Upper lobe of right lung (tissue), 1 donor: ENCODE data around the gene CCSER1. TPM values are rescaled to one million over a fixed set of nuclear protein-coding genes. Genes with fewer than 3 reads are reported as not detected.

Source experiments
- ATAC-seq: fragments of 200-7000 bp; cut with Tn5 transposase; one replicate; pipeline ENCODE4 v1.9.1; 2020; ENCODE audit warnings: mild to moderate bottlenecking, moderate library complexity
- DNase-seq: peaks from one replicate; pipeline ENCODE4 v3.0.0-alpha.2; 2020
- H3K27ac ChIP-seq: fragments of 200-600 bp; one replicate; pipeline ENCODE4 v1.8.0; 2022
- H3K27me3 ChIP-seq: fragments of 200-600 bp; one replicate; pipeline ENCODE4 v1.8.0; 2022; ENCODE audit warnings: mild to moderate bottlenecking
- H3K36me3 ChIP-seq: fragments of 200-600 bp; one replicate; pipeline ENCODE4 v1.8.0; 2022
- H3K4me1 ChIP-seq: fragments of 200-600 bp; one replicate; pipeline ENCODE4 v1.8.0; 2022
- H3K4me3 ChIP-seq: fragments of 200-600 bp; one replicate; pipeline ENCODE4 v1.8.0; 2022; ENCODE audit warnings: mild to moderate bottlenecking
- H3K9me3 ChIP-seq: fragments of 200-600 bp; one replicate; pipeline ENCODE4 v1.8.0; 2022
- intact Hi-C: fragments of 100-400 bp; cut with DNase I; formaldehyde crosslinking; loops from one replicate; pipeline ENCODE4 v1.11.0; 2022
- total RNA-seq: library from RNA; stranded (reverse); fragmentation: NEBNext Ultra II Directional; extraction: Animal tissue kit (Norgen Biotek cat#: 25700); gene quantifications from one replicate; pipeline ENCODE4 v1.2.1, GENCODE V29; 2021
- TF ChIP-seq, protein P1 (sequence below): fragments of 200-600 bp; IDR thresholded peaks from one replicate; pipeline ENCODE4 v1.8.0; 2022; ENCODE audit warnings: antibody characterized with exemption
- donor health status: DM: no; HTN: yes; CAD: no; lungs with severe emphysema.

CCSER1 gene
- total RNA-seq, 1 donor from 2014 or later: 7.4 TPM

DNA sequence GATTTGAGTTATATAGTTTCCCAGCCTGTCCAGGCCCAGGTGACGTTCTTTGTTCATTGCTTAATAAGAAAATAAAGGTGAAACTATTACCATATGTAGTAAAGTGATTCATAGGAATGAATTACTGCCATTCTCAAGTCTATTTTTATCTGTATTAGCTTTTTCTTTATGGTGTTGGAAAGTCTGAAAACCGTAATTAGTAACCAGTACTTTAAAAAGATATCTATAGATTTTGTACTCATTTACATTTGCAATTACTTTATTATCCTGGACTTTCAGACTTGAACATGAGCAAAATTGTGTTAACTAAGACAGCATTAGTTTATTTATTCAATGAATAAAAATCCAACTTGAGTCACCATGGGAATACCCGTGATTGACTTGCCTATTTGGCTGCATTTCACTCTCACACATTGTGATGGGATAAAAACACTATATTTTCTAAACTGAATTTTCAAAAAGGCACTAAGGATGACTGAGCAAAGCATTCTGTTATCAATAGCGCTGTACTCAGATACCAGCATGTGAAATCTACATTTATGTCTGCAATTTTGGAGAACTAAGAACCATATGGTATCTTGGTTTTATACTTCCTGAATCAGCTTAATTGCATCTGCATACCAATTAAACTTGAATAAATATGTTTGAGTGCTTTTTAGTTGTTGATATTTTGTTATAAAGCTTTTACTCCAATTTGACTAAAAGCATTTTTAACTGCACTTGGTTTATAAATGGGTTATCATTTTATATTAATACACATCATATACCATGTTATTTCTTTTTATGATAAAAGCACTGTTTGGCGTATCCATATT, 154.6 kb downstream of the CCSER1 start:
- Histone ChIP-seq H3K36me3 (no peaks in the 10 kb centered on the region), H3K4me1 (no peaks in the 10 kb centered on the region), H3K4me3 (no peak overlapping the region), H3K9me3 (no peaks in the 10 kb centered on the region), H3K27me3 (no peaks in the 10 kb centered on the region), H3K27ac (no peak overlapping the region)
- DNase-seq (no peak), ATAC-seq (no peak)
- intact Hi-C loops: no loop called here
- TF ChIP-seq, protein P1, sequence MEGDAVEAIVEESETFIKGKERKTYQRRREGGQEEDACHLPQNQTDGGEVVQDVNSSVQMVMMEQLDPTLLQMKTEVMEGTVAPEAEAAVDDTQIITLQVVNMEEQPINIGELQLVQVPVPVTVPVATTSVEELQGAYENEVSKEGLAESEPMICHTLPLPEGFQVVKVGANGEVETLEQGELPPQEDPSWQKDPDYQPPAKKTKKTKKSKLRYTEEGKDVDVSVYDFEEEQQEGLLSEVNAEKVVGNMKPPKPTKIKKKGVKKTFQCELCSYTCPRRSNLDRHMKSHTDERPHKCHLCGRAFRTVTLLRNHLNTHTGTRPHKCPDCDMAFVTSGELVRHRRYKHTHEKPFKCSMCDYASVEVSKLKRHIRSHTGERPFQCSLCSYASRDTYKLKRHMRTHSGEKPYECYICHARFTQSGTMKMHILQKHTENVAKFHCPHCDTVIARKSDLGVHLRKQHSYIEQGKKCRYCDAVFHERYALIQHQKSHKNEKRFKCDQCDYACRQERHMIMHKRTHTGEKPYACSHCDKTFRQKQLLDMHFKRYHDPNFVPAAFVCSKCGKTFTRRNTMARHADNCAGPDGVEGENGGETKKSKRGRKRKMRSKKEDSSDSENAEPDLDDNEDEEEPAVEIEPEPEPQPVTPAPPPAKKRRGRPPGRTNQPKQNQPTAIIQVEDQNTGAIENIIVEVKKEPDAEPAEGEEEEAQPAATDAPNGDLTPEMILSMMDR: no peak

- no peak for DNase-seq
- intact Hi-C loops: no loop called here
- TF ChIP-seq, protein P1: no peak
These were observed 163.2 kb downstream of the CCSER1 start for GRCh38 chr4:90290345-90290744.

GRCh38 chr4:90292438-90292837, 165.2 kb downstream of the CCSER1 start:
- TF ChIP-seq, protein P1: no peak
- no peak overlapping the region for H3K4me3 ChIP-seq
- no peaks in the 10 kb centered on the region for H3K9me3 ChIP-seq
- no peak for DNase-seq
- H3K27me3 ChIP-seq: no peaks in the 10 kb centered on the region
- ATAC-seq: no peak
- intact Hi-C loops: no loop called here
- no peaks in the 10 kb centered on the region for H3K36me3 ChIP-seq
- no peak overlapping the region for H3K27ac ChIP-seq
- no peaks in the 10 kb centered on the region for H3K4me1 ChIP-seq

More at GRCh38 chr4:90290345-90290744, 163.2 kb downstream of the CCSER1 start:
- no peaks in the 10 kb centered on the region for H3K36me3 ChIP-seq
- no peaks in the 10 kb centered on the region for H3K4me1 ChIP-seq
- no peak overlapping the region for H3K27ac ChIP-seq
- H3K4me3 ChIP-seq: no peak overlapping the region
- H3K27me3 ChIP-seq: no peaks in the 10 kb centered on the region
- no peak for ATAC-seq
- no peaks in the 10 kb centered on the region for H3K9me3 ChIP-seq

- Histone ChIP-seq H3K4me3 (no peak overlapping the region), H3K36me3 (no peaks in the 10 kb centered on the region), H3K27me3 (no peaks in the 10 kb centered on the region), H3K27ac (no peak overlapping the region), H3K4me1 (no peaks in the 10 kb centered on the region), H3K9me3 (no peaks in the 10 kb centered on the region)
- TF ChIP-seq, protein P1: peak; percentile 52
- intact Hi-C loops: no loop called here
- no peak for ATAC-seq
- DNase-seq: no peak
These were observed 166.1 kb downstream of the CCSER1 start for GRCh38 chr4:90293320-90293719.

- TF ChIP-seq, protein P1: no peak
- Histone ChIP-seq H3K9me3 (no peaks in the 10 kb centered on the region), H3K4me3 (no peak overlapping the region), H3K27ac (no peak overlapping the region), H3K4me1 (no peaks in the 10 kb centered on the region), H3K27me3 (no peaks in the 10 kb centered on the region), H3K36me3 (no peaks in the 10 kb centered on the region)
- DNase-seq: no peak
- ATAC-seq: no peak
- intact Hi-C loops: no loop called here
These were observed 172.2 kb downstream of the CCSER1 start for GRCh38 chr4:90299373-90299772.
